ENCODE data around the gene TBX3. TPM values are rescaled to one million over a fixed set of nuclear protein-coding genes. Genes with fewer than 3 reads are reported as not detected.

TBX3 gene
- total RNA-seq, 1 donor from 2014 or later, result not detected

DNA sequence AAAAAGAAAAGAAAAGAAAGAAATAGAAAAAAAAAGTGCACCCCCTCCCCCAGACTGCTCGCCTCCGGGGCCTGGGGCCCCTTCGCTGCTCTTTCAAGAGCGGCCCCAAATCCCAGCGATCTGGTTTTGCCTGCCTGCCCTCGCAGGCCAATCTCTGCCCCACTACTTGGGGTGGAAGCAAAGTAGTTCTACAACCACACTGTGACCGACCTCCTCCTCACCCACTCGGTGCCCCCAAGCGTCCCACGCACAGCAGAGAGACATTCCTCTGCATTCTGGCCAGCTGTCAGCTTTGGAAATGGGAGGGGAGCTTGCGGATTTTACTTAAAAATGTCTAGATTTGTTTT is 2.4 kb upstream of the TBX3 start:
- peaks cover 95% of the 10 kb centered on the region for H4K20me1 ChIP-seq (ENCODE audit: low read depth)
- H3K27ac ChIP-seq, result no peak overlapping the region
- H3K4me2 ChIP-seq, result peak overlapping the region; percentile 30
- no peak overlapping the region for H3K27ac Mint-ChIP-seq
- H2AFZ ChIP-seq (replicated peaks), result no peak overlapping the region
- H3F3A ChIP-seq (ENCODE audit: low read depth), result peaks cover 48% of the 10 kb centered on the region
- H3K27me3 ChIP-seq, result peaks cover 99% of the 10 kb centered on the region
- no peak overlapping the region for H3K9ac ChIP-seq
- peak overlapping the region; percentile 48 for H3K4me3 Mint-ChIP-seq
- H3K79me2 ChIP-seq (ENCODE audit: low read depth), result no peaks in the 10 kb centered on the region
- DNase-seq (ENCODE audit: low spot score), result peak; percentile 25
- no peak overlapping the region for H3K4me3 ChIP-seq
- H3K4me1 ChIP-seq, result peaks cover 34% of the 10 kb centered on the region
- peaks cover 37% of the 10 kb centered on the region for H3K4me1 Mint-ChIP-seq
- no peaks in the 10 kb centered on the region for H3K9me3 ChIP-seq (ENCODE audit: low read depth)
- H3K36me3 Mint-ChIP-seq, result no peaks in the 10 kb centered on the region
- TF ChIP-seq, protein P1, sequence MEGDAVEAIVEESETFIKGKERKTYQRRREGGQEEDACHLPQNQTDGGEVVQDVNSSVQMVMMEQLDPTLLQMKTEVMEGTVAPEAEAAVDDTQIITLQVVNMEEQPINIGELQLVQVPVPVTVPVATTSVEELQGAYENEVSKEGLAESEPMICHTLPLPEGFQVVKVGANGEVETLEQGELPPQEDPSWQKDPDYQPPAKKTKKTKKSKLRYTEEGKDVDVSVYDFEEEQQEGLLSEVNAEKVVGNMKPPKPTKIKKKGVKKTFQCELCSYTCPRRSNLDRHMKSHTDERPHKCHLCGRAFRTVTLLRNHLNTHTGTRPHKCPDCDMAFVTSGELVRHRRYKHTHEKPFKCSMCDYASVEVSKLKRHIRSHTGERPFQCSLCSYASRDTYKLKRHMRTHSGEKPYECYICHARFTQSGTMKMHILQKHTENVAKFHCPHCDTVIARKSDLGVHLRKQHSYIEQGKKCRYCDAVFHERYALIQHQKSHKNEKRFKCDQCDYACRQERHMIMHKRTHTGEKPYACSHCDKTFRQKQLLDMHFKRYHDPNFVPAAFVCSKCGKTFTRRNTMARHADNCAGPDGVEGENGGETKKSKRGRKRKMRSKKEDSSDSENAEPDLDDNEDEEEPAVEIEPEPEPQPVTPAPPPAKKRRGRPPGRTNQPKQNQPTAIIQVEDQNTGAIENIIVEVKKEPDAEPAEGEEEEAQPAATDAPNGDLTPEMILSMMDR (IDR thresholded peaks at IDR 0.05), result no peak
- TF ChIP-seq EZH2 (IDR thresholded peaks at IDR 0.05), result no peak
- no peak for TF ChIP-seq EZH2phosphoT487 (IDR thresholded peaks at IDR 0.05)
- peaks cover 94% of the 10 kb centered on the region for H3K27me3 Mint-ChIP-seq (ENCODE audit: insufficient read depth, low read depth)
- no peaks in the 10 kb centered on the region for H3K36me3 ChIP-seq
- peaks cover 7% of the 10 kb centered on the region for H3K9me3 Mint-ChIP-seq

DNA sequence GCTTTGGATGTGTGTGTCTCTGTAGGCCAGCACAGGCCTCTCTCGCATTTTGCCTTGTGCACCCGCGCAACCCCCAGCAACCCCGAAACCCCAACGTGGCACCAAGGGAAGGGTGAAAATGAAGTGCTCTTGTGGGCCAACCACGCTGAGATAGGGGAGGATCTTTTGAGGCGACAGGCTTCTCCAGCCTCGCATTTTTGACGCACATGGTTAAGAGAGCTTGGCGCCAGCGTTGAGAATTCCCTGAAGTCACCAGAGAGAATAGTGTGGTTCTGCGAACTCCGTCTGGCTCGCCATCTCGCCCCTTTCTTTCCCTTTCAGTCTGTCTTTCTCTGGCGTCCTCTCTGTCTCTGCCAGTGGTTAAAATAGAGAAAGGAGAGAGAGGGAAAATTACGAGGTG is 1.9 kb upstream of the TBX3 start:
- DNase-seq (ENCODE audit: low spot score), result peak; percentile 70
- Histone ChIP-seq H3K79me2 (ENCODE audit: low read depth) (no peaks in the 10 kb centered on the region), H2AFZ (replicated peaks) (no peak overlapping the region)

GRCh38 chr12:114685320-114685781 is 1.4 kb upstream of the TBX3 start:
- peaks cover 48% of the 10 kb centered on the region for H3F3A ChIP-seq (ENCODE audit: low read depth)
- no peaks in the 10 kb centered on the region for H3K9me3 ChIP-seq (ENCODE audit: low read depth)
- H3K9me3 Mint-ChIP-seq, result peaks cover 8% of the 10 kb centered on the region
- no peaks in the 10 kb centered on the region for H3K36me3 Mint-ChIP-seq
- peaks cover 37% of the 10 kb centered on the region for H3K4me1 Mint-ChIP-seq
- peak overlapping the region; percentile 45 for H3K4me3 ChIP-seq
- H3K36me3 ChIP-seq, result no peaks in the 10 kb centered on the region
- peaks cover 94% of the 10 kb centered on the region for H3K27me3 Mint-ChIP-seq (ENCODE audit: insufficient read depth, low read depth)
- H3K79me2 ChIP-seq (ENCODE audit: low read depth), result no peaks in the 10 kb centered on the region
- H3K27ac ChIP-seq, result no peak overlapping the region
- H3K27me3 ChIP-seq, result peaks cover 99% of the 10 kb centered on the region
- H3K4me3 Mint-ChIP-seq, result peak overlapping the region; percentile 78
- peaks cover 95% of the 10 kb centered on the region for H4K20me1 ChIP-seq (ENCODE audit: low read depth)
- peak; percentile 41 for DNase-seq (ENCODE audit: low spot score)
- TF ChIP-seq, protein P1 (IDR thresholded peaks at IDR 0.05), result no peak
- TF ChIP-seq EZH2phosphoT487 (IDR thresholded peaks at IDR 0.05), result peak; percentile 92
- H3K27ac Mint-ChIP-seq, result no peak overlapping the region
- H2AFZ ChIP-seq (replicated peaks), result no peak overlapping the region
- H3K4me2 ChIP-seq, result peak overlapping the region; percentile 77
- H3K4me1 ChIP-seq, result peaks cover 34% of the 10 kb centered on the region
- no peak overlapping the region for H3K9ac ChIP-seq

More for the DNA sequence above, 1.9 kb upstream of the TBX3 start:
- Histone ChIP-seq H4K20me1 (ENCODE audit: low read depth) (peaks cover 95% of the 10 kb centered on the region), H3K4me1 (peaks cover 34% of the 10 kb centered on the region), H3K27me3 (peaks cover 99% of the 10 kb centered on the region), H3K4me3 (no peak overlapping the region), H3K9me3 (ENCODE audit: low read depth) (no peaks in the 10 kb centered on the region), H3F3A (ENCODE audit: low read depth) (peaks cover 48% of the 10 kb centered on the region), H3K36me3 (no peaks in the 10 kb centered on the region), H3K9ac (no peak overlapping the region), H3K27ac (no peak overlapping the region), H3K4me2 (peak overlapping the region; percentile 77)
- Mint-ChIP-seq H3K9me3 (peaks cover 4% of the 10 kb centered on the region), H3K27ac (no peak overlapping the region), H3K4me1 (peaks cover 37% of the 10 kb centered on the region), H3K27me3 (ENCODE audit: insufficient read depth, low read depth) (peaks cover 94% of the 10 kb centered on the region), H3K36me3 (no peaks in the 10 kb centered on the region), H3K4me3 (peak overlapping the region; percentile 78)
- TF ChIP-seq EZH2phosphoT487 (IDR thresholded peaks at IDR 0.05) (peak; percentile 36), EZH2 (IDR thresholded peaks at IDR 0.05) (no peak)
- TF ChIP-seq, protein P1 (IDR thresholded peaks at IDR 0.05), result no peak
